Astrocyte (in vitro differentiated cells and primary cell): ENCODE results near the gene SRGAP1. TPM values are rescaled to one million over a fixed set of nuclear protein-coding genes. Genes with fewer than 3 reads are reported as not detected.

ENCODE experiments used
- DNase-seq: peaks from one replicate; pipeline ENCODE4 v3.0.0-alpha.2; 2010; ENCODE audit warnings: low read depth
- FAIRE-seq: peaks from 2 replicates; lab custom pipeline; 2011; peaks lifted over from hg19 to GRCh38; lab: Jason Lieb, UNC
- H2AFZ ChIP-seq: 2 replicates; pipeline ENCODE4 v1.6.0; 2012; ENCODE audit warnings: low read depth, low read length, inconsistent platforms
- H3K27ac ChIP-seq: 2 replicates; pipeline ENCODE4 v1.5.1; 2011; ENCODE audit warnings: low read depth, low read length, inconsistent platforms
- H3K27me3 ChIP-seq: 2 replicates; pipeline ENCODE4 v1.6.0; 2011; ENCODE audit warnings: low read length, inconsistent platforms; ENCODE audit not compliant: insufficient read depth
- H3K36me3 ChIP-seq: 2 replicates; pipeline ENCODE4 v1.5.1; 2011; ENCODE audit warnings: low read length, inconsistent platforms; ENCODE audit not compliant: insufficient read depth
- H3K4me1 ChIP-seq: 2 replicates; pipeline ENCODE4 v1.5.1; 2011; ENCODE audit warnings: low read length, inconsistent platforms; ENCODE audit not compliant: insufficient read depth
- H3K4me2 ChIP-seq: 2 replicates; pipeline ENCODE4 v1.6.0; 2012; ENCODE audit warnings: low read length, inconsistent platforms
- H3K4me3 ChIP-seq: 2 replicates; pipeline ENCODE4 v1.5.1; 2011; ENCODE audit warnings: low read depth, mild to moderate bottlenecking, low read length, inconsistent platforms; ENCODE audit not compliant: insufficient read depth
- H3K79me2 ChIP-seq: 2 replicates; pipeline ENCODE4 v1.6.0; 2012; ENCODE audit warnings: mild to moderate bottlenecking, low read length, inconsistent platforms; ENCODE audit not compliant: insufficient read depth
- H3K9ac ChIP-seq: 2 replicates; pipeline ENCODE4 v1.6.0; 2012; ENCODE audit warnings: mild to moderate bottlenecking, low read length, inconsistent platforms
- H3K9me3 ChIP-seq: 2 replicates; pipeline ENCODE4 v1.5.1; 2012; ENCODE audit warnings: low read depth, mild to moderate bottlenecking, low read length, inconsistent platforms; ENCODE audit not compliant: insufficient read depth
- H4K20me1 ChIP-seq: 2 replicates; pipeline ENCODE4 v1.6.0; 2012; ENCODE audit warnings: low read length, inconsistent platforms; ENCODE audit not compliant: insufficient read depth
- H3K27ac Mint-ChIP-seq: one replicate; pipeline ENCODE4 v1.8.0; 2021; ENCODE audit warnings: mild to moderate bottlenecking, mixed read lengths; ENCODE audit not compliant: unreplicated experiment
- H3K27me3 Mint-ChIP-seq: one replicate; pipeline ENCODE4 v1.8.0; 2021; ENCODE audit warnings: low read depth, mixed read lengths; ENCODE audit not compliant: unreplicated experiment
- H3K36me3 Mint-ChIP-seq: one replicate; pipeline ENCODE4 v1.8.0; 2021; ENCODE audit warnings: low read depth, mixed read lengths; ENCODE audit not compliant: unreplicated experiment
- H3K4me1 Mint-ChIP-seq: one replicate; pipeline ENCODE4 v1.8.0; 2021; ENCODE audit warnings: low read depth, mixed read lengths; ENCODE audit not compliant: unreplicated experiment
- H3K4me3 Mint-ChIP-seq: one replicate; pipeline ENCODE4 v1.8.0; 2021; ENCODE audit warnings: mild to moderate bottlenecking, moderate library complexity, mixed read lengths; ENCODE audit not compliant: unreplicated experiment
- H3K9me3 Mint-ChIP-seq: one replicate; pipeline ENCODE4 v1.8.0; 2021; ENCODE audit warnings: mild to moderate bottlenecking, mixed read lengths; ENCODE audit not compliant: unreplicated experiment
- EZH2 ChIP-seq: IDR thresholded peaks from 2 replicates; pipeline ENCODE4 v1.6.1; 2012; ENCODE audit warnings: mild to moderate bottlenecking, low read length, inconsistent platforms; ENCODE audit not compliant: insufficient read depth
- total RNA-seq: library from RNA; stranded (reverse); gene quantifications from 2 replicates; pipeline ENCODE4 v1.2.1, GENCODE V29; 2021
- TF ChIP-seq, protein P1 (sequence below): IDR thresholded peaks from 2 replicates; pipeline ENCODE4 v1.5.1; 2011; ENCODE audit warnings: low read depth, mild to moderate bottlenecking, inconsistent platforms, low read length, moderate library complexity; ENCODE audit not compliant: insufficient read depth

Gene SRGAP1
- total RNA-seq, 1 donor from 2014 or later = 15.2 TPM

GRCh38 chr12:63811334-63811733 is 33.2 kb upstream of the SRGAP1 start:
- no peaks in the 10 kb centered on the region for H3K27me3 ChIP-seq
- no peak overlapping the region for H2AFZ ChIP-seq
- Mint-ChIP-seq H3K36me3 (no peaks in the 10 kb centered on the region), H3K27ac (no peak overlapping the region), H3K4me1 (no peaks in the 10 kb centered on the region), H3K9me3 (no peaks in the 10 kb centered on the region), H3K4me3 (no peak overlapping the region), H3K27me3 (no peaks in the 10 kb centered on the region)
- TF ChIP-seq EZH2 = no peak
- TF ChIP-seq, protein P1, sequence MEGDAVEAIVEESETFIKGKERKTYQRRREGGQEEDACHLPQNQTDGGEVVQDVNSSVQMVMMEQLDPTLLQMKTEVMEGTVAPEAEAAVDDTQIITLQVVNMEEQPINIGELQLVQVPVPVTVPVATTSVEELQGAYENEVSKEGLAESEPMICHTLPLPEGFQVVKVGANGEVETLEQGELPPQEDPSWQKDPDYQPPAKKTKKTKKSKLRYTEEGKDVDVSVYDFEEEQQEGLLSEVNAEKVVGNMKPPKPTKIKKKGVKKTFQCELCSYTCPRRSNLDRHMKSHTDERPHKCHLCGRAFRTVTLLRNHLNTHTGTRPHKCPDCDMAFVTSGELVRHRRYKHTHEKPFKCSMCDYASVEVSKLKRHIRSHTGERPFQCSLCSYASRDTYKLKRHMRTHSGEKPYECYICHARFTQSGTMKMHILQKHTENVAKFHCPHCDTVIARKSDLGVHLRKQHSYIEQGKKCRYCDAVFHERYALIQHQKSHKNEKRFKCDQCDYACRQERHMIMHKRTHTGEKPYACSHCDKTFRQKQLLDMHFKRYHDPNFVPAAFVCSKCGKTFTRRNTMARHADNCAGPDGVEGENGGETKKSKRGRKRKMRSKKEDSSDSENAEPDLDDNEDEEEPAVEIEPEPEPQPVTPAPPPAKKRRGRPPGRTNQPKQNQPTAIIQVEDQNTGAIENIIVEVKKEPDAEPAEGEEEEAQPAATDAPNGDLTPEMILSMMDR = no peak
- no peak overlapping the region for H3K4me3 ChIP-seq
- H3K79me2 ChIP-seq = no peaks in the 10 kb centered on the region
- H3K9me3 ChIP-seq = no peaks in the 10 kb centered on the region
- no peak for FAIRE-seq
- no peak for DNase-seq
- no peak overlapping the region for H3K27ac ChIP-seq
- no peak overlapping the region for H3K9ac ChIP-seq
- no peak overlapping the region for H3K4me2 ChIP-seq
- H3K36me3 ChIP-seq = peaks cover 8% of the 10 kb centered on the region
- H4K20me1 ChIP-seq = no peaks in the 10 kb centered on the region
- H3K4me1 ChIP-seq = no peaks in the 10 kb centered on the region

DNA sequence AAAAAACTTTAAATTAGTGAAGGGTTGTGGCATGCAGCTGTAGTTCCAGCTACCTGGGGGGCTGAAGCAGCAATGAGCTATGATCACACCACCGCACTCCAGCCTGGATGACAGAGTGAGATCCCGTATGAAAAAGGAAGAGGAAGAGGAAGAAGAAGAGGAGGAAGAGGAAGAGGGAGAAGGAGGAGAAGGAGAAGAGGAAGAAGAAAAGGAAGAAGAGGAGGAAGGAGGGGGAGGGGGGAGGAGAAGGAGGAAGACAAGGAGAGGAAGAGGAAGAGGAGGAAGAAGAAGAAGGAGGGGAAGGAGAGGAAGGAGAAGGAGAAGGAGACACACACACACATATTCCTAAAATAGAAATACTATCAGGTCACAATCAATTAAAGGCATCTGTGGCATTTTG is 32.7 kb upstream of the SRGAP1 start:
- FAIRE-seq = no peak
- Histone ChIP-seq H2AFZ (no peak overlapping the region), H3K27ac (no peak overlapping the region), H3K79me2 (no peaks in the 10 kb centered on the region), H3K9ac (no peak overlapping the region), H3K4me3 (no peak overlapping the region), H3K27me3 (no peaks in the 10 kb centered on the region), H3K4me2 (no peak overlapping the region), H4K20me1 (no peaks in the 10 kb centered on the region), H3K36me3 (peaks cover 8% of the 10 kb centered on the region), H3K9me3 (no peaks in the 10 kb centered on the region), H3K4me1 (no peaks in the 10 kb centered on the region)
- no peak overlapping the region for H3K27ac Mint-ChIP-seq
- peaks cover under 1% of the 10 kb centered on the region for H3K9me3 Mint-ChIP-seq
- H3K27me3 Mint-ChIP-seq = no peaks in the 10 kb centered on the region
- no peak for DNase-seq
- TF ChIP-seq EZH2 = no peak
- no peaks in the 10 kb centered on the region for H3K36me3 Mint-ChIP-seq
- no peaks in the 10 kb centered on the region for H3K4me1 Mint-ChIP-seq
- no peak overlapping the region for H3K4me3 Mint-ChIP-seq

GRCh38 chr12:63814146-63814772 is 30.2 kb upstream of the SRGAP1 start:
- Histone ChIP-seq H3K4me3 (no peak overlapping the region), H3K27ac (no peak overlapping the region), H3K27me3 (peaks cover 2% of the 10 kb centered on the region), H3K9ac (no peak overlapping the region), H3K4me2 (no peak overlapping the region), H4K20me1 (no peaks in the 10 kb centered on the region), H3K36me3 (no peaks in the 10 kb centered on the region), H3K79me2 (no peaks in the 10 kb centered on the region), H3K9me3 (no peaks in the 10 kb centered on the region), H3K4me1 (no peaks in the 10 kb centered on the region), H2AFZ (no peak overlapping the region)
- Mint-ChIP-seq H3K4me3 (no peak overlapping the region), H3K9me3 (peaks cover 7% of the 10 kb centered on the region), H3K36me3 (no peaks in the 10 kb centered on the region), H3K4me1 (no peaks in the 10 kb centered on the region), H3K27ac (no peak overlapping the region), H3K27me3 (no peaks in the 10 kb centered on the region)
- FAIRE-seq (no peak), DNase-seq (no peak)
- no peak for TF ChIP-seq EZH2
- TF ChIP-seq, protein P1 = no peak
